ENCODE data around the gene PTPRJ. TPM values are rescaled to one million over a fixed set of nuclear protein-coding genes. Genes with fewer than 3 reads are reported as not detected.

The PTPRJ gene
- total RNA-seq, 2 donors from 2014 or later: 38.5 to 58.9 TPM

- ATAC-seq: no peak
- intact Hi-C loops (cut with DNase I, micrococcal nuclease): no loop called here
- DNase-seq: no peak
These were observed 236.2 kb downstream of the PTPRJ start, which contains the start of gene OR4B1 for GRCh38 chr11:48216510-48216909. TSS of gene OR4B1 (plus strand) at chr11:48216810. CDS start at chr11:48216810, 0 bp downstream.

Small RNA genes within 50 kb of the gene (microRNA-seq; reads per million reads assigned to microRNA genes)
- gene MIR3161: 0 reads per million in 2 donors

Other genes with a start within 250 kb of the PTPRJ start
- gene FNBP4, start 213.2 kb upstream of the PTPRJ start, total RNA-seq: 10 to 100 TPM; 59.5 to 62.6 TPM
- 10 to 100 TPM; 17.2 to 23.4 TPM for gene NUP160, start 132.2 kb upstream of the PTPRJ start, total RNA-seq
- not detected for gene OR4B1, start 236.3 kb downstream of the PTPRJ start, total RNA-seq

Data from left colon (tissue), 2 donors.